Keratinocyte (primary cell): ENCODE measurements around the gene JPT1. TPM values are rescaled to one million over a fixed set of nuclear protein-coding genes. Genes with fewer than 3 reads are reported as not detected.
"Not testable (repeated sequence)": the region's sequence is repeated elsewhere in the genome, so short reads cannot be mapped to it uniquely, and the experiment has no call there.

ENCODE experiments used
- DNase-seq: peaks from one replicate; pipeline ENCODE4 v3.0.0-alpha.2; 2011; ENCODE audit warnings: low read depth, missing footprints, low spot score
- FAIRE-seq: peaks from 2 replicates; lab custom pipeline; 2011; peaks lifted over from hg19 to GRCh38; lab: Jason Lieb, UNC
- H2AFZ ChIP-seq: 2 replicates; pipeline ENCODE4 v1.6.0; 2012; ENCODE audit warnings: low read length, control low read depth, inconsistent platforms; ENCODE audit not compliant: control insufficient read depth
- H3K27ac ChIP-seq: 2 replicates; pipeline ENCODE4 v1.5.1; 2011; ENCODE audit warnings: low read length; ENCODE audit not compliant: control insufficient read depth, insufficient read depth
- H3K27me3 ChIP-seq: 3 replicates; pipeline ENCODE4 v1.6.0; 2011; ENCODE audit warnings: low read length; ENCODE audit not compliant: control insufficient read depth, insufficient read depth; ENCODE audit errors: extremely low read depth
- H3K36me3 ChIP-seq, 2 experiments: 2 replicates in 1 of 2; 3 replicates in 1 of 2; pipeline ENCODE4 v1.5.1; 2011; ENCODE audit warnings: low read length in 2 of 2, mild to moderate bottlenecking in 1 of 2; ENCODE audit not compliant: control insufficient read depth in 2 of 2, insufficient read depth in 2 of 2; ENCODE audit errors: extremely low read depth in 1 of 2
- H3K4me1 ChIP-seq: 3 replicates; pipeline ENCODE4 v1.5.1; 2011; ENCODE audit warnings: low read length; ENCODE audit not compliant: control insufficient read depth, insufficient read depth; ENCODE audit errors: extremely low read depth
- H3K4me2 ChIP-seq: 3 replicates; pipeline ENCODE4 v1.6.0; 2011; ENCODE audit warnings: low read depth, low read length; ENCODE audit not compliant: control insufficient read depth, insufficient read depth; ENCODE audit errors: extremely low read depth
- H3K4me3 ChIP-seq, 3 experiments: fragments of 200-600 bp in 1 of 3; sonication (generic) in 1 of 3; 2 replicates in 2 of 3; 3 replicates in 1 of 3; pipeline ENCODE4 v1.5.1; 2011 to 2016; ENCODE audit warnings: low read length in 3 of 3, mild to moderate bottlenecking in 3 of 3, control low read depth in 2 of 3, inconsistent platforms in 1 of 3, low read depth in 1 of 3, mixed read lengths in 1 of 3, mixed run types in 1 of 3, moderate library complexity in 1 of 3; ENCODE audit not compliant: control insufficient read depth in 2 of 3, insufficient read depth in 2 of 3; ENCODE audit errors: extremely low read depth in 1 of 3
- H3K79me2 ChIP-seq: 2 replicates; pipeline ENCODE4 v1.6.0; 2012; ENCODE audit warnings: low read length; ENCODE audit not compliant: control insufficient read depth, insufficient read depth
- H3K9ac ChIP-seq: 3 replicates; pipeline ENCODE4 v1.6.0; 2011; ENCODE audit warnings: low read length; ENCODE audit not compliant: control insufficient read depth, insufficient read depth; ENCODE audit errors: extremely low read depth
- H3K9me1 ChIP-seq: 3 replicates; pipeline ENCODE4 v1.6.0; 2011; ENCODE audit warnings: low read length; ENCODE audit not compliant: control insufficient read depth, insufficient read depth; ENCODE audit errors: extremely low read depth
- H3K9me3 ChIP-seq: 2 replicates; pipeline ENCODE4 v1.5.1; 2012; ENCODE audit warnings: low read depth, low read length; ENCODE audit not compliant: control insufficient read depth
- H4K20me1 ChIP-seq: 3 replicates; pipeline ENCODE4 v1.6.0; 2011; ENCODE audit warnings: low read length; ENCODE audit not compliant: control insufficient read depth, insufficient read depth; ENCODE audit errors: extremely low read depth
- CTCF ChIP-seq, 3 experiments: IDR thresholded peaks in 1 of 3; conservative IDR thresholded peaks in 1 of 3; optimal IDR thresholded peaks in 1 of 3; 2 replicates in 2 of 3; 3 replicates in 1 of 3; pipeline versions ENCODE3 to v1.5.1; 2011; ENCODE audit warnings: low read length in 3 of 3, mild to moderate bottlenecking in 3 of 3, moderate library complexity in 2 of 3, control low read depth in 1 of 3, inconsistent platforms in 1 of 3; ENCODE audit not compliant: insufficient read depth in 2 of 3; ENCODE audit errors: extremely low read depth in 1 of 3
- EZH2 ChIP-seq: IDR thresholded peaks from one replicate; pipeline ENCODE4 v1.6.1; 2012; ENCODE audit warnings: inconsistent platforms, mild to moderate bottlenecking, low read length, moderate library complexity
- dilution Hi-C: fragments of 300-500 bp; cut with MboI; formaldehyde crosslinking; loops from one replicate; pipeline ENCODE4 v1.7.0; 2020; ENCODE audit warnings: low sequenced_read_pairs; ENCODE audit not compliant: extremely low pct_ligation_motif_present
- polyA plus RNA-seq, 5 experiments: library from polyadenylated mRNA; depleted of rRNA in 3 of 5; stranded (reverse) in 3 of 5; stranded (forward) in 1 of 5; unstranded in 1 of 5; fragments of >200 nt; gene quantifications; 1 replicate in 1 of 5; 2 replicates in 3 of 5; 3 replicates in 1 of 5; pipeline versions ENCODE4 v1.2.1 to v1.2.3, GENCODE V29; 2011 to 2012; ENCODE audit warnings: missing spikeins in 2 of 5, low read depth in 1 of 5, low replicate concordance in 1 of 5

The JPT1 gene
- polyA plus RNA-seq, 1 donor (not counting 4 experiments of a cell fraction or from before 2014, with no cell fraction given): 142 TPM

- H3K4me1 ChIP-seq: peaks cover 26% of the 10 kb centered on the region
- peaks cover 7% of the 10 kb centered on the region for H3K79me2 ChIP-seq
- H3K4me2 ChIP-seq: no peak overlapping the region
- H4K20me1 ChIP-seq: no peaks in the 10 kb centered on the region
- H3K9me3 ChIP-seq: no peaks in the 10 kb centered on the region
- H3K9me1 ChIP-seq: no peaks in the 10 kb centered on the region
- peaks cover 12 to 18% of the 10 kb centered on the region in 2 experiments for H3K36me3 ChIP-seq
- no peak overlapping the region for H3K9ac ChIP-seq
- no peaks in the 10 kb centered on the region for H3K27me3 ChIP-seq
- H2AFZ ChIP-seq: no peak overlapping the region
- FAIRE-seq (no peak), DNase-seq (no peak)
- H3K27ac ChIP-seq: no peak overlapping the region
- H3K4me3 ChIP-seq: no peak overlapping the region
- TF ChIP-seq EZH2 (no peak), CTCF (optimal IDR thresholded peaks at IDR 0.05 in 1 of 3, IDR thresholded peaks at IDR 0.05 in 1 of 3, conservative IDR thresholded peaks at IDR 0.05 in 1 of 3; ENCODE audit: extremely low read depth in 1 of 3, insufficient read depth in 2 of 3, low read length in 3 of 3) (no peak)
- dilution Hi-C loops: no loop called here
Observed at GRCh38 chr17:75128694-75129505, 25.4 kb downstream of the JPT1 start.

- DNase-seq, H3K27me3 ChIP-seq, H3K4me3 ChIP-seq, H3K27ac ChIP-seq, H3K9ac ChIP-seq, H3K9me3 ChIP-seq, H4K20me1 ChIP-seq, H3K9me1 ChIP-seq, H3K79me2 ChIP-seq, H2AFZ ChIP-seq, dilution Hi-C loops, H3K4me2 ChIP-seq, FAIRE-seq: not testable (repeated sequence)
- Histone ChIP-seq H3K36me3 (peaks cover 12 to 18% of the 10 kb centered on the region in 2 experiments), H3K4me1 (peaks cover 30% of the 10 kb centered on the region)
Observed at GRCh38 chr17:75127936-75128335, 26.4 kb downstream of the JPT1 start.
